ENCODE results near the gene TET2.

The TET2 gene

GRCh38 chr4:105236202-105236915, 89.7 kb downstream of the TET2 start:
- DNase-seq, result no peak

- DNase-seq, result no peak
Observed at GRCh38 chr4:105236916-105237311, 90.2 kb downstream of the TET2 start.

GRCh38 chr4:105240037-105240436, 93.4 kb downstream of the TET2 start:
- DNase-seq, result no peak

GRCh38 chr4:105241451-105241850, 94.8 kb downstream of the TET2 start:
- no peak for DNase-seq

- no peak for DNase-seq
Observed at GRCh38 chr4:105243446-105243845, 96.8 kb downstream of the TET2 start.

- DNase-seq, result no peak
Observed at GRCh38 chr4:105246712-105247111, 100.0 kb downstream of the TET2 start.

- no peak for DNase-seq
Observed at GRCh38 chr4:105248613-105249012, 101.9 kb downstream of the TET2 start.

- DNase-seq, result no peak
Observed at GRCh38 chr4:105257817-105258495, 111.3 kb downstream of the TET2 start.

GRCh38 chr4:105265689-105266088, 119.0 kb downstream of the TET2 start:
- no peak for DNase-seq

GRCh38 chr4:105267280-105267679, 120.6 kb downstream of the TET2 start:
- DNase-seq, result no peak

- no peak for DNase-seq
Observed at GRCh38 chr4:105272002-105272401, 125.3 kb downstream of the TET2 start.

- no peak for DNase-seq
Observed at GRCh38 chr4:105273230-105273629, 126.6 kb downstream of the TET2 start.

- DNase-seq, result no peak
Observed at GRCh38 chr4:105274090-105274489, 127.4 kb downstream of the TET2 start.

GRCh38 chr4:105274504-105274903, 127.8 kb downstream of the TET2 start:
- DNase-seq, result no peak

- no peak for DNase-seq
Observed at GRCh38 chr4:105276361-105277104, 129.9 kb downstream of the TET2 start.

- no peak for DNase-seq
Observed at GRCh38 chr4:105277702-105278101, 131.0 kb downstream of the TET2 start.

GRCh38 chr4:105279314-105279713, 132.6 kb downstream of the TET2 start:
- no peak for DNase-seq

- DNase-seq, result no peak
Observed at GRCh38 chr4:105280338-105281123, 133.9 kb downstream of the TET2 start.

GRCh38 chr4:105281124-105281415, 134.4 kb downstream of the TET2 start:
- DNase-seq, result no peak

GRCh38 chr4:105282489-105282888, 135.8 kb downstream of the TET2 start:
- DNase-seq, result no peak

- DNase-seq, result no peak
Observed at GRCh38 chr4:105283501-105283900, 136.8 kb downstream of the TET2 start.

- DNase-seq, result no peak
Observed at GRCh38 chr4:105288121-105288520, 141.4 kb downstream of the TET2 start.

- DNase-seq, result no peak
Observed at GRCh38 chr4:105291925-105292324, 145.2 kb downstream of the TET2 start.

Data from femur (tissue), 1 donor.